ENCODE measurements around the gene SLC22A23. TPM values are rescaled to one million over a fixed set of nuclear protein-coding genes. Genes with fewer than 3 reads are reported as not detected.

SLC22A23 gene
- total and polyA plus RNA-seq, 2 experiments from 2014 or later = 6.1 to 38.3 TPM

DNA sequence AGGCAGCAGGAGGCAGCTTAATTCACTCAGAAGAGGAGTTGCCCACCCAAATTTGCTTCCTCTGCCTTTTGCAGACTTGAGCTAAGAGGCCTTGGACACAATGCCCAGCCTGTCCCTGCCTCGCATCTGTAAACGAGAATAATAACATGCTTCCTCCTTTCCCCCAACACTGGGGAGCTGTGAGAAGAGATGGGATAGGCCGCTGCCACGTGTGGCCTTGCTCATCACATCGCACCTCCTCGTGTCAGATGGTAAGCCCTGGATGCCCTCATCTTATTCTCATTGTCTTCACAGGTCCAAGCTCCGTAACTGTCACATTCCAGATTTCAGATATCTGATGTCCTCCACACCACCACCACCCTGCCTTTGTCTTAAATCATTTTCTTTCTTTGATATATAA is 216.3 kb downstream of the SLC22A23 start:
- Mint-ChIP-seq H3K27ac (no peak overlapping the region), H3K9me3 (no peaks in the 10 kb centered on the region; the same call in 2 of the 3 replicates), H3K4me3 (no peak overlapping the region), H3K36me3 (ENCODE audit: low read depth) (no peaks in the 10 kb centered on the region), H3K4me1 (peaks cover 9% of the 10 kb centered on the region), H3K27me3 (ENCODE audit: insufficient read depth, low read depth, poor library complexity) (peaks cover 3% of the 10 kb centered on the region)
- Histone ChIP-seq H3F3A (replicated peaks; ENCODE audit: low read depth) (0 out of 2 replicates have a peak, but pooled peaks cover 9% of the 10 kb centered on the region), H3K36me3 (ENCODE audit: insufficient read depth) (no peaks in the 10 kb centered on the region), H3K27me3 (ENCODE audit: insufficient read depth) (no peaks in the 10 kb centered on the region), H2AFZ (no peak overlapping the region), H3K4me1 (ENCODE audit: insufficient read depth) (peaks cover 8% of the 10 kb centered on the region; the same call in 1 of the 2 replicates), H4K20me1 (replicated peaks; ENCODE audit: insufficient read depth) (no peaks in the 10 kb centered on the region), H3K27ac (ENCODE audit: low read depth) (no peak overlapping the region), H3K4me3 (no peak overlapping the region), H3K4me2 (no peak overlapping the region), H3K9me2 (ENCODE audit: insufficient read depth) (no peaks in the 10 kb centered on the region), H3K79me2 (replicated peaks; ENCODE audit: insufficient read depth) (no peaks in the 10 kb centered on the region)
- no peak for ATAC-seq
- TF ChIP-seq, protein P1, sequence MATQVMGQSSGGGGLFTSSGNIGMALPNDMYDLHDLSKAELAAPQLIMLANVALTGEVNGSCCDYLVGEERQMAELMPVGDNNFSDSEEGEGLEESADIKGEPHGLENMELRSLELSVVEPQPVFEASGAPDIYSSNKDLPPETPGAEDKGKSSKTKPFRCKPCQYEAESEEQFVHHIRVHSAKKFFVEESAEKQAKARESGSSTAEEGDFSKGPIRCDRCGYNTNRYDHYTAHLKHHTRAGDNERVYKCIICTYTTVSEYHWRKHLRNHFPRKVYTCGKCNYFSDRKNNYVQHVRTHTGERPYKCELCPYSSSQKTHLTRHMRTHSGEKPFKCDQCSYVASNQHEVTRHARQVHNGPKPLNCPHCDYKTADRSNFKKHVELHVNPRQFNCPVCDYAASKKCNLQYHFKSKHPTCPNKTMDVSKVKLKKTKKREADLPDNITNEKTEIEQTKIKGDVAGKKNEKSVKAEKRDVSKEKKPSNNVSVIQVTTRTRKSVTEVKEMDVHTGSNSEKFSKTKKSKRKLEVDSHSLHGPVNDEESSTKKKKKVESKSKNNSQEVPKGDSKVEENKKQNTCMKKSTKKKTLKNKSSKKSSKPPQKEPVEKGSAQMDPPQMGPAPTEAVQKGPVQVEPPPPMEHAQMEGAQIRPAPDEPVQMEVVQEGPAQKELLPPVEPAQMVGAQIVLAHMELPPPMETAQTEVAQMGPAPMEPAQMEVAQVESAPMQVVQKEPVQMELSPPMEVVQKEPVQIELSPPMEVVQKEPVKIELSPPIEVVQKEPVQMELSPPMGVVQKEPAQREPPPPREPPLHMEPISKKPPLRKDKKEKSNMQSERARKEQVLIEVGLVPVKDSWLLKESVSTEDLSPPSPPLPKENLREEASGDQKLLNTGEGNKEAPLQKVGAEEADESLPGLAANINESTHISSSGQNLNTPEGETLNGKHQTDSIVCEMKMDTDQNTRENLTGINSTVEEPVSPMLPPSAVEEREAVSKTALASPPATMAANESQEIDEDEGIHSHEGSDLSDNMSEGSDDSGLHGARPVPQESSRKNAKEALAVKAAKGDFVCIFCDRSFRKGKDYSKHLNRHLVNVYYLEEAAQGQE (IDR thresholded peaks at IDR 0.05; ENCODE audit: unreplicated experiment) = no peak
- DNase-seq (ENCODE audit: low spot score) = no peak

- H3K27me3 Mint-ChIP-seq (ENCODE audit: insufficient read depth, low read depth, poor library complexity) = peaks cover 5% of the 10 kb centered on the region
- Histone ChIP-seq H3K79me2 (replicated peaks; ENCODE audit: insufficient read depth) (no peaks in the 10 kb centered on the region), H2AFZ (no peak overlapping the region), H3F3A (replicated peaks; ENCODE audit: low read depth) (0 out of 2 replicates have a peak, but pooled peaks cover 9% of the 10 kb centered on the region), H3K27ac (ENCODE audit: low read depth) (no peak overlapping the region), H3K9me2 (ENCODE audit: insufficient read depth) (no peaks in the 10 kb centered on the region), H4K20me1 (replicated peaks; ENCODE audit: insufficient read depth) (no peaks in the 10 kb centered on the region), H3K4me2 (no peak overlapping the region), H3K36me3 (ENCODE audit: insufficient read depth) (no peaks in the 10 kb centered on the region), H3K4me3 (no peak overlapping the region), H3K4me1 (ENCODE audit: insufficient read depth) (peaks cover 18% of the 10 kb centered on the region), H3K27me3 (ENCODE audit: insufficient read depth) (no peaks in the 10 kb centered on the region)
- DNase-seq (ENCODE audit: low spot score) = peak; percentile 68
- no peaks in the 10 kb centered on the region for H3K36me3 Mint-ChIP-seq (ENCODE audit: low read depth)
- no peaks in the 10 kb centered on the region; the same call in 2 of the 3 replicates for H3K9me3 Mint-ChIP-seq
- ATAC-seq = peak; percentile 93
- H3K4me1 Mint-ChIP-seq = peaks cover 16% of the 10 kb centered on the region
- TF ChIP-seq STAT1 (IDR thresholded peaks at IDR 0.05; ENCODE audit: unreplicated experiment) = no peak
- TF ChIP-seq CTCF (conservative IDR thresholded peaks at IDR 0.05; ENCODE audit: low read depth in 2 of 2) = peak; percentile 13 to 48; a peak in 3 of 4 replicates
- no peak for TF ChIP-seq ZNF331 (CRISPR knock-in tag; IDR thresholded peaks at IDR 0.05; ENCODE audit: low read depth)
- TF ChIP-seq ZNF462 (CRISPR knock-in tag; IDR thresholded peaks at IDR 0.05) = no peak
- H3K4me3 Mint-ChIP-seq = no peak overlapping the region
- no peak overlapping the region for H3K27ac Mint-ChIP-seq
Observed at GRCh38 chr6:3239110-3239830, 217.6 kb downstream of the SLC22A23 start.
